ENCODE measurements around the gene SNRNP40. TPM values are rescaled to one million over a fixed set of nuclear protein-coding genes. Genes with fewer than 3 reads are reported as not detected.
A peak's percentile ranks its signal among the peaks of the same experiment; 100 is the strongest.

The SNRNP40 gene
- total and polyA plus RNA-seq, 10 of the 15 experiments (the other 5 are each of a cell fraction or from before 2014, with no cell fraction given), result 34.9 to 212 (median 115) TPM

DNA sequence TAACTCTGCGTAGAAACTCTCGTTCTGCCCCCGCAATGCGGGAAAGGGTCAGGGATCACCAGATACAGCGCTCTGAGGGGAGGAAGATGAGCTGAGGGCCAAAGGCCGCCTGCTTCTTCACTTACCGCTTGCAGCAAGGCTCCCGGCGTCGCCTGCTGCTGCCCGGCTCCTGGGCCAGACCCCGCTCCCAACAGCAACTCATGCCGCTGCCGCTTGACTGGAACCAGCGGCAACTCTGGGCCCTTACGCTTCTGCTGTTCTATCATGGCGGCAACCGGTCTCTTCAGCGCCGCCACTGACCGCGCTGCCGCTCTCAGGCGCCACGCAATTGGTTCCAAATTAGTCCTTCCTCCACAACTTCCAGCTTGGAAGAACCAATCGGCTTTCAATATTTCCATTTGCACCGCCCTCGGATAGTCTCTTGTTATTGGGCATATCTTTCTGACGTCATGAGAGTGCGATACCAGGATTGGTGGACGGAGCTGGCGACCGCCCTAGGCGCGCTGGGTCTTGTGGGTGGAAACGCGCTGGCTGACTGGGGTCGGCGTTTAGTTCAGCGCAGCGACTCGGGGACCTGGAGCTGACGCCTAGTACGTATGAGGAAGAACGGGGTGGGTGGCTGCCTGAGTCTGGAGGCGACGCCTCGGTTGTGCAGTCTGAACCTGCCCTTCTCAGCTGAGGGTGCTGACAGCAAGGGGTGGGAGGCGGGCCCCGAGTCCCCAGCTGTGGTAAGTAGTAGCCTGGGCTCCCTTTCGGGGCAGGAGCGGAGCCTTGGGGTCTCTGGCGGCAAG is at the start of gene SNRNP40, which contains the start of gene ZCCHC17 (continued):
- TF ChIP-seq, protein P1, sequence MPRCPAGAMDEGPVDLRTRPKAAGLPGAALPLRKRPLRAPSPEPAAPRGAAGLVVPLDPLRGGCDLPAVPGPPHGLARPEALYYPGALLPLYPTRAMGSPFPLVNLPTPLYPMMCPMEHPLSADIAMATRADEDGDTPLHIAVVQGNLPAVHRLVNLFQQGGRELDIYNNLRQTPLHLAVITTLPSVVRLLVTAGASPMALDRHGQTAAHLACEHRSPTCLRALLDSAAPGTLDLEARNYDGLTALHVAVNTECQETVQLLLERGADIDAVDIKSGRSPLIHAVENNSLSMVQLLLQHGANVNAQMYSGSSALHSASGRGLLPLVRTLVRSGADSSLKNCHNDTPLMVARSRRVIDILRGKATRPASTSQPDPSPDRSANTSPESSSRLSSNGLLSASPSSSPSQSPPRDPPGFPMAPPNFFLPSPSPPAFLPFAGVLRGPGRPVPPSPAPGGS (IDR thresholded peaks at IDR 0.05; ENCODE audit: borderline replicate concordance, insufficient read depth, low read depth, low read length, poor library complexity, severe bottlenecking), result no peak
- TF ChIP-seq, protein P2, sequence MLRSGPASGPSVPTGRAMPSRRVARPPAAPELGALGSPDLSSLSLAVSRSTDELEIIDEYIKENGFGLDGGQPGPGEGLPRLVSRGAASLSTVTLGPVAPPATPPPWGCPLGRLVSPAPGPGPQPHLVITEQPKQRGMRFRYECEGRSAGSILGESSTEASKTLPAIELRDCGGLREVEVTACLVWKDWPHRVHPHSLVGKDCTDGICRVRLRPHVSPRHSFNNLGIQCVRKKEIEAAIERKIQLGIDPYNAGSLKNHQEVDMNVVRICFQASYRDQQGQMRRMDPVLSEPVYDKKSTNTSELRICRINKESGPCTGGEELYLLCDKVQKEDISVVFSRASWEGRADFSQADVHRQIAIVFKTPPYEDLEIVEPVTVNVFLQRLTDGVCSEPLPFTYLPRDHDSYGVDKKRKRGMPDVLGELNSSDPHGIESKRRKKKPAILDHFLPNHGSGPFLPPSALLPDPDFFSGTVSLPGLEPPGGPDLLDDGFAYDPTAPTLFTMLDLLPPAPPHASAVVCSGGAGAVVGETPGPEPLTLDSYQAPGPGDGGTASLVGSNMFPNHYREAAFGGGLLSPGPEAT (IDR thresholded peaks at IDR 0.05; ENCODE audit: low read depth), result peak; percentile 69
- peak; percentile 76; the same call in 1 of the 2 replicates for TF ChIP-seq ZBTB40 (IDR thresholded peaks at IDR 0.05; ENCODE audit: borderline replicate concordance)
- TF ChIP-seq ZNF207 (IDR thresholded peaks at IDR 0.05; ENCODE audit: borderline replicate concordance), result peak; percentile 85
- no peak for TF ChIP-seq MTA2 (IDR thresholded peaks at IDR 0.05; ENCODE audit: low read depth)
- TF ChIP-seq CBX5 (IDR thresholded peaks at IDR 0.05; ENCODE audit: low read depth), result no peak
- TF ChIP-seq, protein P3, sequence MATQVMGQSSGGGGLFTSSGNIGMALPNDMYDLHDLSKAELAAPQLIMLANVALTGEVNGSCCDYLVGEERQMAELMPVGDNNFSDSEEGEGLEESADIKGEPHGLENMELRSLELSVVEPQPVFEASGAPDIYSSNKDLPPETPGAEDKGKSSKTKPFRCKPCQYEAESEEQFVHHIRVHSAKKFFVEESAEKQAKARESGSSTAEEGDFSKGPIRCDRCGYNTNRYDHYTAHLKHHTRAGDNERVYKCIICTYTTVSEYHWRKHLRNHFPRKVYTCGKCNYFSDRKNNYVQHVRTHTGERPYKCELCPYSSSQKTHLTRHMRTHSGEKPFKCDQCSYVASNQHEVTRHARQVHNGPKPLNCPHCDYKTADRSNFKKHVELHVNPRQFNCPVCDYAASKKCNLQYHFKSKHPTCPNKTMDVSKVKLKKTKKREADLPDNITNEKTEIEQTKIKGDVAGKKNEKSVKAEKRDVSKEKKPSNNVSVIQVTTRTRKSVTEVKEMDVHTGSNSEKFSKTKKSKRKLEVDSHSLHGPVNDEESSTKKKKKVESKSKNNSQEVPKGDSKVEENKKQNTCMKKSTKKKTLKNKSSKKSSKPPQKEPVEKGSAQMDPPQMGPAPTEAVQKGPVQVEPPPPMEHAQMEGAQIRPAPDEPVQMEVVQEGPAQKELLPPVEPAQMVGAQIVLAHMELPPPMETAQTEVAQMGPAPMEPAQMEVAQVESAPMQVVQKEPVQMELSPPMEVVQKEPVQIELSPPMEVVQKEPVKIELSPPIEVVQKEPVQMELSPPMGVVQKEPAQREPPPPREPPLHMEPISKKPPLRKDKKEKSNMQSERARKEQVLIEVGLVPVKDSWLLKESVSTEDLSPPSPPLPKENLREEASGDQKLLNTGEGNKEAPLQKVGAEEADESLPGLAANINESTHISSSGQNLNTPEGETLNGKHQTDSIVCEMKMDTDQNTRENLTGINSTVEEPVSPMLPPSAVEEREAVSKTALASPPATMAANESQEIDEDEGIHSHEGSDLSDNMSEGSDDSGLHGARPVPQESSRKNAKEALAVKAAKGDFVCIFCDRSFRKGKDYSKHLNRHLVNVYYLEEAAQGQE (IDR thresholded peaks at IDR 0.05; ENCODE audit: low read depth, low read length), result no peak
- TF ChIP-seq, protein P4, sequence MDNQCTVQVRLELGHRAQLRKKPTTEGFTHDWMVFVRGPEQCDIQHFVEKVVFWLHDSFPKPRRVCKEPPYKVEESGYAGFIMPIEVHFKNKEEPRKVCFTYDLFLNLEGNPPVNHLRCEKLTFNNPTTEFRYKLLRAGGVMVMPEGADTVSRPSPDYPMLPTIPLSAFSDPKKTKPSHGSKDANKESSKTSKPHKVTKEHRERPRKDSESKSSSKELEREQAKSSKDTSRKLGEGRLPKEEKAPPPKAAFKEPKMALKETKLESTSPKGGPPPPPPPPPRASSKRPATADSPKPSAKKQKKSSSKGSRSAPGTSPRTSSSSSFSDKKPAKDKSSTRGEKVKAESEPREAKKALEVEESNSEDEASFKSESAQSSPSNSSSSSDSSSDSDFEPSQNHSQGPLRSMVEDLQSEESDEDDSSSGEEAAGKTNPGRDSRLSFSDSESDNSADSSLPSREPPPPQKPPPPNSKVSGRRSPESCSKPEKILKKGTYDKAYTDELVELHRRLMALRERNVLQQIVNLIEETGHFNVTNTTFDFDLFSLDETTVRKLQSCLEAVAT (IDR thresholded peaks at IDR 0.05), result peak; percentile 65; the same call in 1 of the 2 replicates
- no peak for TF ChIP-seq MYB (IDR thresholded peaks at IDR 0.05; ENCODE audit: borderline replicate concordance, low read depth, low read length)
- TF ChIP-seq TBL1XR1 (IDR thresholded peaks at IDR 0.05; ENCODE audit: low read depth, low read length), result no peak
- no peak for TF ChIP-seq MTA3 (IDR thresholded peaks at IDR 0.05; ENCODE audit: borderline replicate concordance, low read length)

All from GM12878 (cell line).